HepG2 (cell line): ENCODE results near the gene ZNF500. TPM values are rescaled to one million over a fixed set of nuclear protein-coding genes. Genes with fewer than 3 reads are reported as not detected.

Experiments
- ARNT ChIP-seq: fragments of 450-650 bp; IDR thresholded peaks from 2 replicates; pipeline ENCODE4 v1.6.1; 2017
- ARNT2 ChIP-seq: sonication (generic); formaldehyde crosslinking; IDR thresholded peaks from 2 replicates; pipeline ENCODE4 v1.8.0; 2022; ENCODE audit warnings: mild to moderate bottlenecking, low read depth, missing genetic modification reagents, moderate library complexity
- BRCA1 ChIP-seq: sonication (generic); formaldehyde crosslinking; IDR thresholded peaks from 2 replicates; pipeline ENCODE4 v1.4.0; 2020; ENCODE audit warnings: missing genetic modification reagents
- CENPX ChIP-seq: sonication (generic); formaldehyde crosslinking; IDR thresholded peaks from 2 replicates; pipeline ENCODE4 v1.9.0; 2021; ENCODE audit warnings: mild to moderate bottlenecking, missing genetic modification reagents, moderate library complexity
- CREB1 ChIP-seq, 2 experiments: fragments of 450-650 bp in 1 of 2; IDR thresholded peaks; 2 replicates each; pipeline ENCODE4 v1.6.1; 2016 to 2017; ENCODE audit warnings: control low read depth in 1 of 2, mild to moderate bottlenecking in 1 of 2, missing compliant biosample characterization in 1 of 2, missing genetic modification characterization in 1 of 2
- ESRRA ChIP-seq: sonication (generic); formaldehyde crosslinking; IDR thresholded peaks from 2 replicates; pipeline ENCODE4 v1.5.1; 2020; ENCODE audit warnings: mild to moderate bottlenecking, low read depth, missing genetic modification reagents
- FOXP4 ChIP-seq: sonication (generic); formaldehyde crosslinking; IDR thresholded peaks from 2 replicates; pipeline ENCODE4 v1.4.0; 2020; ENCODE audit warnings: missing genetic modification reagents
- HNRNPH1 ChIP-seq: fragments of 200-400 bp; formaldehyde crosslinking; optimal IDR thresholded peaks from 2 replicates; pipeline ENCODE3; 2017; ENCODE audit warnings: mild to moderate bottlenecking, low read depth, low read length
- HNRNPK ChIP-seq: fragments of 200-400 bp; formaldehyde crosslinking; IDR thresholded peaks from 2 replicates; pipeline ENCODE4 v1.6.1; 2018; ENCODE audit warnings: low read length, low read depth, moderate library complexity, mild to moderate bottlenecking; ENCODE audit not compliant: poor library complexity, severe bottlenecking
- IRX3 ChIP-seq: sonication (generic); formaldehyde crosslinking; IDR thresholded peaks from 2 replicates; pipeline ENCODE4 v1.8.1; 2023; ENCODE audit warnings: mild to moderate bottlenecking, low read depth, missing genetic modification reagents, borderline replicate concordance
- MTA1 ChIP-seq: sonication (generic); formaldehyde crosslinking; IDR thresholded peaks from 2 replicates; pipeline ENCODE4 v1.4.0; 2020; ENCODE audit warnings: missing genetic modification reagents, mild to moderate bottlenecking, borderline replicate concordance
- PLRG1 ChIP-seq: fragments of 450-650 bp; conservative IDR thresholded peaks from 2 replicates; pipeline ENCODE4 v1.6.1; 2016
- RFX5 ChIP-seq: IDR thresholded peaks from 2 replicates; pipeline ENCODE4 v1.6.1; 2011; ENCODE audit warnings: low read depth, low read length, improper control_type of control experiment
- SNAI1 ChIP-seq: sonication (generic); formaldehyde crosslinking; IDR thresholded peaks from 2 replicates; pipeline ENCODE4 v1.5.0; 2020; ENCODE audit warnings: mild to moderate bottlenecking, missing genetic modification reagents, borderline replicate concordance
- YY1 ChIP-seq: IDR thresholded peaks from 2 replicates; pipeline ENCODE4 v1.6.1; 2011; ENCODE audit warnings: low read length, low read depth, moderate library complexity, mild to moderate bottlenecking; ENCODE audit not compliant: insufficient read depth, insufficient replicate concordance
- ZFAT ChIP-seq: sonication (generic); formaldehyde crosslinking; conservative IDR thresholded peaks from 2 replicates; pipeline ENCODE4 v1.8.1; 2023; ENCODE audit warnings: missing genetic modification reagents, inconsistent platforms
- ZNF253 ChIP-seq: sonication (generic); formaldehyde crosslinking; IDR thresholded peaks from 2 replicates; pipeline ENCODE4 v1.8.0; 2022; ENCODE audit warnings: mild to moderate bottlenecking, missing genetic modification reagents, borderline replicate concordance
- ZNF260 ChIP-seq: sonication (generic); formaldehyde crosslinking; IDR thresholded peaks from 2 replicates; pipeline ENCODE4 v1.4.0; 2020; ENCODE audit warnings: missing genetic modification reagents, low read depth, mild to moderate bottlenecking, borderline replicate concordance
- ZNF382 ChIP-seq: sonication (generic); formaldehyde crosslinking; IDR thresholded peaks from 2 replicates; pipeline ENCODE4 v1.5.0; 2020; ENCODE audit warnings: missing genetic modification reagents, mild to moderate bottlenecking, borderline replicate concordance
- ZNF530 ChIP-seq: sonication (generic); formaldehyde crosslinking; IDR thresholded peaks from 2 replicates; pipeline ENCODE4 v1.5.0; 2020; ENCODE audit warnings: low read depth, mild to moderate bottlenecking, missing genetic modification reagents
- ZNF564 ChIP-seq: sonication (generic); formaldehyde crosslinking; IDR thresholded peaks from 2 replicates; pipeline ENCODE4 v1.8.1; 2023; ENCODE audit warnings: mild to moderate bottlenecking, missing genetic modification reagents
- ZNF598 ChIP-seq: sonication (generic); formaldehyde crosslinking; IDR thresholded peaks from 2 replicates; pipeline ENCODE4 v1.5.1; 2020; ENCODE audit warnings: mild to moderate bottlenecking, missing genetic modification reagents, borderline replicate concordance
- ZNF800 ChIP-seq: sonication (generic); formaldehyde crosslinking; IDR thresholded peaks from 2 replicates; pipeline ENCODE4 v1.4.0; 2020; ENCODE audit warnings: missing genetic modification reagents
- ZNF816 ChIP-seq: sonication (generic); formaldehyde crosslinking; IDR thresholded peaks from 2 replicates; pipeline ENCODE4 v1.8.0; 2022; ENCODE audit warnings: missing genetic modification reagents, mild to moderate bottlenecking, borderline replicate concordance
- polyA plus RNA-seq, 8 experiments: library from polyadenylated mRNA; depleted of rRNA in 3 of 8; stranded (reverse) in 7 of 8; unstranded in 1 of 8; fragments of >200 nt; fragmentation: Illumina TruSeq in 4 of 8; extraction: Trizol in 4 of 8; gene quantifications; 2 replicates each; pipeline versions ENCODE4 v1.2.1 to v1.2.3, GENCODE V29; 2011 to 2016; ENCODE audit warnings: low read depth in 4 of 8, missing spikeins in 1 of 8, mixed read lengths in 1 of 8; ENCODE audit not compliant: insufficient read depth in 1 of 8
- total RNA-seq, 5 experiments: library from RNA; depleted of rRNA; stranded (reverse); fragments of >200 nt; fragmentation: Illumina TruSeq; extraction: Trizol; gene quantifications; 2 replicates each; pipeline ENCODE4 v1.2.3, GENCODE V29; 2016; ENCODE audit warnings: low read depth in 1 of 5
- TF ChIP-seq, protein P1 (sequence below): sonication (generic); formaldehyde crosslinking; IDR thresholded peaks from 2 replicates; pipeline ENCODE4 v1.8.0; 2022; ENCODE audit warnings: mild to moderate bottlenecking, missing genetic modification reagents, moderate library complexity

The ZNF500 gene
- total and polyA plus RNA-seq, 2 of the 13 experiments (the other 11 are each of a cell fraction or from before 2014, with no cell fraction given): 6.1 to 12.2 TPM

DNA sequence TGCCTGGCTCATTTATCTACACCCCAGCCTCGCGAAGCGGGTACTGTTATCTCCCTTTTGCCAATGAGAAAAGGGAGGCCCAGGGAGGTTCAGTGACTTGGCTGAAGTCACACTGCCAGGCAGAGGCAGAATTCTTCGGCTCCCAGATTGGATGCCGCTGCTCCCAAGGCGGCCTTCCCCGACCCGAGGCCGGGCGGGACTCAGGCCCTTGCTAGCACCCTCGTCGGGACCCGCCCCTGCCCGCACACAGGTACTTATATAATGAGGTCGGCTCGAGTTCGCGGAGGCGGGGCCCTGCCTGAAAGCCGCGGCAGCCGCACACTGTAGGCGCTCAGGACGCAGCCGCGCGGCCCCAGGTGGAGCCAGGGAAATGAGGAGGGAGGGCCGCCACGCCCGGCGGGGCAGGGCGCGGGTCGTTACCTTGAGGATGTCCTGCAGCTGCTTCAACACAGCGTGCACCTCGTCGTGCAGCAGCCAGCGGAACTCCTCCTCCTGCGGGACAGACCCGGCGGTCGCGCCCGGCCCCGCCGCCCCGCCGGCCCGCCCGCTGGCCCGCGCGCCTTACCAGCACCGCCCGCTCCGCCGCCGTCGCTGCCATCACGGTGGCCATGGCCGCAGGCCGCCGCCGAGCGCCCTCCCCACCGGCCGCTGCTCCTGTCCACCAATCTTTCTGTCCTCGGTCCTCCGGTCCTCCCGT lies 35.1 kb upstream of the ZNF500 start, which contains the start of gene ROGDI (continued):
- no peak for TF ChIP-seq ZNF260 (CRISPR knock-in tag)
- no peak for TF ChIP-seq FOXP4 (CRISPR knock-in tag)
- TF ChIP-seq BRCA1 (CRISPR knock-in tag): 0 out of 2 replicates have a peak, but pooled peaks have one; percentile 48
- TF ChIP-seq ZNF598: no peak
- TF ChIP-seq PLRG1: no peak
- TF ChIP-seq MTA1 (CRISPR knock-in tag): no peak
- no peak for TF ChIP-seq ZNF382 (CRISPR knock-in tag)
- TF ChIP-seq ZNF816 (CRISPR knock-in tag): no peak; the same call in 1 of the 2 replicates
- TF ChIP-seq IRX3 (CRISPR knock-in tag): no peak
- TF ChIP-seq ZFAT (CRISPR knock-in tag): no peak
- peak; percentile 51 for TF ChIP-seq YY1
- TF ChIP-seq ARNT2 (CRISPR knock-in tag): no peak
- TF ChIP-seq ZNF530 (CRISPR knock-in tag): no peak
- no peak for TF ChIP-seq HNRNPH1
- no peak for TF ChIP-seq SNAI1 (CRISPR knock-in tag)
- TF ChIP-seq ARNT: no peak
- TF ChIP-seq CENPX (CRISPR knock-in tag): no peak
- no peak for TF ChIP-seq RFX5
- no peak for TF ChIP-seq ESRRA (CRISPR knock-in tag)
- no peak for TF ChIP-seq HNRNPK
- 0 out of 2 replicates have a peak, but pooled peaks have one; percentile 58 for TF ChIP-seq ZNF564
- no peak for TF ChIP-seq ZNF253
- no peak for TF ChIP-seq CREB1 (IDR thresholded peaks at IDR 0.05)
- no peak for TF ChIP-seq CREB1 (CRISPR knock-in tag; IDR thresholded peaks at IDR 0.05)
- 0 out of 2 replicates have a peak, but pooled peaks have one; percentile 13 for TF ChIP-seq ZNF800 (CRISPR knock-in tag)
- TF ChIP-seq, protein P1, sequence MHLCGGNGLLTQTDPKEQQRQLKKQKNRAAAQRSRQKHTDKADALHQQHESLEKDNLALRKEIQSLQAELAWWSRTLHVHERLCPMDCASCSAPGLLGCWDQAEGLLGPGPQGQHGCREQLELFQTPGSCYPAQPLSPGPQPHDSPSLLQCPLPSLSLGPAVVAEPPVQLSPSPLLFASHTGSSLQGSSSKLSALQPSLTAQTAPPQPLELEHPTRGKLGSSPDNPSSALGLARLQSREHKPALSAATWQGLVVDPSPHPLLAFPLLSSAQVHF (CRISPR knock-in tag): no peak
